Kidney epithelial cell (primary cell): ENCODE measurements around the gene TGIF2. TPM values are rescaled to one million over a fixed set of nuclear protein-coding genes. Genes with fewer than 3 reads are reported as not detected.
"Not testable (repeated sequence)": the region's sequence is repeated elsewhere in the genome, so short reads cannot be mapped to it uniquely, and the experiment has no call there.

Experiments
- DNase-seq: peaks from one replicate; pipeline ENCODE4 v3.0.0-alpha.2; 2010; ENCODE audit warnings: low read depth
- H3K27me3 ChIP-seq: 2 replicates; pipeline ENCODE4 v1.6.0; 2011; ENCODE audit warnings: low read length; ENCODE audit not compliant: control insufficient read depth, insufficient read depth
- H3K36me3 ChIP-seq: 2 replicates; pipeline ENCODE4 v1.5.1; 2011; ENCODE audit warnings: low read length; ENCODE audit not compliant: control insufficient read depth, insufficient read depth
- H3K4me3 ChIP-seq: 2 replicates; pipeline ENCODE4 v1.5.1; 2011; ENCODE audit warnings: low read depth, mild to moderate bottlenecking, control low read depth, low read length
- total RNA-seq: library from RNA; depleted of rRNA; stranded (reverse); fragments of >200 nt; gene quantifications from 2 replicates; pipeline ENCODE4 v1.2.3, GENCODE V29; 2015
- TF ChIP-seq, protein P1 (sequence below): IDR thresholded peaks from 2 replicates; pipeline ENCODE4 v1.5.1; 2011; ENCODE audit warnings: mild to moderate bottlenecking, moderate library complexity, low read length, control low read depth, inconsistent platforms; ENCODE audit not compliant: insufficient read depth, poor library complexity, severe bottlenecking

TGIF2 gene
- total RNA-seq, 1 donor from 2014 or later: 22.0 TPM

GRCh38 chr20:36601540-36601939, 28.1 kb downstream of the TGIF2 start:
- no peak for DNase-seq
- Histone ChIP-seq H3K27me3 (no peaks in the 10 kb centered on the region), H3K4me3 (no peak overlapping the region), H3K36me3 (no peaks in the 10 kb centered on the region)
- TF ChIP-seq, protein P1, sequence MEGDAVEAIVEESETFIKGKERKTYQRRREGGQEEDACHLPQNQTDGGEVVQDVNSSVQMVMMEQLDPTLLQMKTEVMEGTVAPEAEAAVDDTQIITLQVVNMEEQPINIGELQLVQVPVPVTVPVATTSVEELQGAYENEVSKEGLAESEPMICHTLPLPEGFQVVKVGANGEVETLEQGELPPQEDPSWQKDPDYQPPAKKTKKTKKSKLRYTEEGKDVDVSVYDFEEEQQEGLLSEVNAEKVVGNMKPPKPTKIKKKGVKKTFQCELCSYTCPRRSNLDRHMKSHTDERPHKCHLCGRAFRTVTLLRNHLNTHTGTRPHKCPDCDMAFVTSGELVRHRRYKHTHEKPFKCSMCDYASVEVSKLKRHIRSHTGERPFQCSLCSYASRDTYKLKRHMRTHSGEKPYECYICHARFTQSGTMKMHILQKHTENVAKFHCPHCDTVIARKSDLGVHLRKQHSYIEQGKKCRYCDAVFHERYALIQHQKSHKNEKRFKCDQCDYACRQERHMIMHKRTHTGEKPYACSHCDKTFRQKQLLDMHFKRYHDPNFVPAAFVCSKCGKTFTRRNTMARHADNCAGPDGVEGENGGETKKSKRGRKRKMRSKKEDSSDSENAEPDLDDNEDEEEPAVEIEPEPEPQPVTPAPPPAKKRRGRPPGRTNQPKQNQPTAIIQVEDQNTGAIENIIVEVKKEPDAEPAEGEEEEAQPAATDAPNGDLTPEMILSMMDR: no peak

GRCh38 chr20:36604952-36605398, 31.6 kb downstream of the TGIF2 start:
- no peaks in the 10 kb centered on the region for H3K27me3 ChIP-seq
- peak overlapping the region; percentile 24 for H3K4me3 ChIP-seq
- TF ChIP-seq, protein P1: no peak
- peaks cover 2% of the 10 kb centered on the region for H3K36me3 ChIP-seq
- DNase-seq: no peak

GRCh38 chr20:36605399-36606157, 32.2 kb downstream of the TGIF2 start, which contains the start of gene RAB5IF:
Gene RAB5IF (plus strand): TSS chr20:36605779. CDS start chr20:36605952, 173 bp downstream.
- peak; percentile 89 for DNase-seq
- Histone ChIP-seq H3K4me3 (peak within 1 kb of the TSS; percentile 100), H3K27me3 (no peaks in the 10 kb centered on the region), H3K36me3 (peaks cover 2% of the 10 kb centered on the region)
- TF ChIP-seq, protein P1: peak; percentile 88

GRCh38 chr20:36606158-36607066, 33.0 kb downstream of the TGIF2 start:
- TF ChIP-seq, protein P1: no peak
- Histone ChIP-seq H3K4me3 (peak overlapping the region; percentile 100), H3K27me3 (no peaks in the 10 kb centered on the region), H3K36me3 (peaks cover 2% of the 10 kb centered on the region)
- DNase-seq: no peak

DNA sequence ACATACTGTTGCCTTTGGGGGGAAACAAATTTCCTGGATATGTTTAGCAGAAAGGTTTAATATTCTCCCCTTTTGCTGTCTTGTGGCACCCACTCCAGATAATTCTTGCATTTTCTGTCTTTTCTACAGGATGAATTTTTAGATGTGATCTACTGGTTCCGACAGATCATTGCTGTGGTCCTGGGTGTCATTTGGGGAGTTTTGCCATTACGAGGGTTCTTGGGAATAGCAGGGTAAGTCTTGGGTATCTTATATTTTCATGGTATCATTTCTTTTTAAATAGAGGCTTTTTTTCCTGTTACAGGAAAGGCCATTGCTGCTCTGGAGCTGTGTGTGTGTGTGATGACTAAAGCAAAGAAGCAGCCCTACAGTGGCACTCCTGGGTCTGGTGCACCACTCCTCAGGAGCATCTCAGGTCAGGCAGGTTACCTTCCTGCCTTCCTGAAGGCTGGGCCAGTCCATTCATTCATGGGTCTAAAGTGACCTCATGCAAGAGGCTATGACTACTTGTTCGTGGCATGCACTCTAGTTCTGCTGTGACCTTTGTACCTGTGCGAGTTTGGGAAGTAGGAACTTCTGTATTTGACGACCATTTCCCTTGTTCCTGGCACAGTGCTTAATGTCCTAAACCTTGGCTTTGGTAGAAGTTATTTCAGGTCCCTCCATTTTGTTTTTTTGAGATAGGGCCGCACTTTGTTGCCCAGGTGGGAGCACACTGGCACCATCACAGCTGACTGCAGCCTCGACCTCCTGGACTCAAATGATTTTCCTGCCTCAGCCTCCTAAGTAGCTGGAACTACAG, 34.4 kb downstream of the TGIF2 start:
- Histone ChIP-seq H3K36me3 (peaks cover 2% of the 10 kb centered on the region), H3K4me3 (no peak overlapping the region), H3K27me3 (no peaks in the 10 kb centered on the region)
- DNase-seq: no peak
- TF ChIP-seq, protein P1: no peak

DNA sequence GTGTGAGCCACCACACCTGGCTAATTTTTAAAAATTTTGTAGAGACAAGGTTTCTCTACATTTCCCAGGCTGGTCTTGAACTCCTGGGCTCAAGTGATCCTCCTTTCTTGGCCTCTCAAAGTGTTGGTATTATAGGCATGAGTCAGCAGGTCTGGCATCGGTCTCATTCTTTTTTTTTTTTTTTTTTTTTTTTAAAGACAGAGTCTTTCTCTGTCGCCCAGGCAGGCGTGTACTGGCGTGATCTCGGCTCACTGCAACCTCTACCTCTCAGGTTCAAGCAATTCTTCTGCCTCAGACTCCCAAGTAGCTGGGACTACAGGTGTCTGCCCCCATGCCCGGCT, 35.0 kb downstream of the TGIF2 start:
- H3K27me3 ChIP-seq, H3K36me3 ChIP-seq, DNase-seq, H3K4me3 ChIP-seq: not testable (repeated sequence)
